B cell (primary cell): Measurements from ENCODE around the gene ZFYVE9. TPM values are rescaled to one million over a fixed set of nuclear protein-coding genes. Genes with fewer than 3 reads are reported as not detected.

Experiments
- ATAC-seq: fragments of 200-7000 bp; cut with Tn5 transposase; one replicate; pipeline ENCODE4 v1.10.0; 2021; ENCODE audit warnings: low read depth, mild to moderate bottlenecking, moderate number of reproducible peaks, moderate library complexity
- CTCF ChIA-PET: fragments of 350-600 bp; sonication (Branson Sonifier 250); formaldehyde crosslinking; loops from one replicate; lab custom pipeline; 2021; ENCODE audit warnings: antibody characterized with exemption, inconsistent platforms; lab: Charles Lee
- POLR2A ChIA-PET: fragments of 350-600 bp; sonication (Branson Sonifier 250); formaldehyde crosslinking; loops from one replicate; lab custom pipeline; 2021; ENCODE audit warnings: antibody characterized with exemption; lab: Charles Lee
- DNase-seq: peaks from one replicate; pipeline ENCODE4 v3.0.0; 2013
- H2AFZ ChIP-seq: 2 replicates; pipeline ENCODE4 v1.6.1; 2012; ENCODE audit warnings: mild to moderate bottlenecking, low read depth, low read length; ENCODE audit not compliant: insufficient read depth, poor library complexity, severe bottlenecking
- H3K27ac ChIP-seq, 2 donors: 1 replicate in 1 of 2; 2 replicates in 1 of 2; pipeline ENCODE4 v1.5.1; 2012 to 2013; ENCODE audit warnings: low read length in 2 of 2, mild to moderate bottlenecking in 2 of 2, moderate library complexity in 1 of 2
- H3K27me3 ChIP-seq, 4 experiments: fragments of 200-600 bp in 1 of 4; sonication (generic) in 1 of 4; replicated peaks in 1 of 4; 1 replicate in 2 of 4; 2 replicates in 2 of 4; pipeline versions ENCODE4 v1.6.1 to v1.7.0; 2013 to 2016; ENCODE audit warnings: low read length in 3 of 4, mild to moderate bottlenecking in 2 of 4, mixed read lengths in 1 of 4, moderate library complexity in 1 of 4; ENCODE audit not compliant: insufficient read depth in 4 of 4, control insufficient read depth in 3 of 4; ENCODE audit errors: control extremely low read depth in 1 of 4
- H3K36me3 ChIP-seq, 2 experiments: replicated peaks in 1 of 2; 1 replicate in 1 of 2; 2 replicates in 1 of 2; pipeline versions ENCODE4 v1.6.1 to v1.7.1; 2013; ENCODE audit warnings: low read length in 1 of 2; ENCODE audit not compliant: insufficient read depth in 2 of 2, control insufficient read depth in 1 of 2; ENCODE audit errors: control extremely low read depth in 1 of 2, extremely low read depth in 1 of 2
- H3K4me1 ChIP-seq, 2 donors: fragments of 200-600 bp in 1 of 2; sonication (generic) in 1 of 2; 1 replicate in 1 of 2; 2 replicates in 1 of 2; pipeline versions ENCODE4 v1.5.1 to v1.6.1; 2013 to 2017; ENCODE audit warnings: low read length in 2 of 2; ENCODE audit not compliant: control insufficient read depth in 2 of 2, insufficient read depth in 2 of 2
- H3K4me2 ChIP-seq: replicated peaks from 2 replicates; pipeline ENCODE3; 2012; ENCODE audit warnings: mild to moderate bottlenecking, low read depth, low read length; ENCODE audit not compliant: poor library complexity, severe bottlenecking
- H3K4me3 ChIP-seq, 5 experiments: fragments of 200-600 bp in 1 of 5; sonication (generic) in 1 of 5; 1 replicate in 3 of 5; 2 replicates in 2 of 5; pipeline versions ENCODE4 v1.5.1 to v1.7.0; 2011 to 2016; ENCODE audit warnings: low read length in 4 of 5, mild to moderate bottlenecking in 4 of 5, low read depth in 2 of 5, control low read depth in 1 of 5, moderate library complexity in 1 of 5; ENCODE audit not compliant: insufficient read depth in 1 of 5; ENCODE audit errors: control extremely low read depth in 1 of 5, extremely low read depth in 1 of 5
- H3K79me2 ChIP-seq: fragments of 200-600 bp; sonication (generic); one replicate; pipeline ENCODE4 v1.6.0; 2016; ENCODE audit warnings: low read length; ENCODE audit not compliant: control insufficient read depth, insufficient read depth
- H3K9ac ChIP-seq: fragments of 200-600 bp; sonication (generic); 2 replicates; pipeline ENCODE4 v1.6.1; 2017; ENCODE audit warnings: mild to moderate bottlenecking, low read length, moderate library complexity
- H3K9me3 ChIP-seq, 3 donors: one replicate each; pipeline versions ENCODE4 v1.6.1 to v1.7.1; 2013; ENCODE audit warnings: low read length in 2 of 3; ENCODE audit not compliant: control insufficient read depth in 2 of 3, insufficient read depth in 1 of 3; ENCODE audit errors: control extremely low read depth in 1 of 3
- H4K20me1 ChIP-seq: 2 replicates; pipeline ENCODE4 v1.6.0; 2012; ENCODE audit warnings: mild to moderate bottlenecking, low read length; ENCODE audit not compliant: insufficient read depth, control insufficient read depth, poor library complexity, severe bottlenecking
- H3K27ac Mint-ChIP-seq: one replicate; pipeline ENCODE4 v1.8.0; 2021; ENCODE audit warnings: mixed read lengths
- H3K27me3 Mint-ChIP-seq: one replicate; pipeline ENCODE4 v1.8.0; 2021; ENCODE audit warnings: mixed read lengths
- H3K4me1 Mint-ChIP-seq: one replicate; pipeline ENCODE4 v1.8.0; 2021; ENCODE audit warnings: mixed read lengths
- H3K4me3 Mint-ChIP-seq: one replicate; pipeline ENCODE4 v1.8.0; 2021; ENCODE audit warnings: mixed read lengths
- H3K9me3 Mint-ChIP-seq: one replicate; pipeline ENCODE4 v1.8.0; 2022; ENCODE audit warnings: mixed read lengths; ENCODE audit not compliant: insufficient read depth
- CTCF ChIP-seq: fragments of 200-600 bp; IDR thresholded peaks from one replicate; pipeline ENCODE4 v1.8.0; 2022; ENCODE audit warnings: antibody characterized with exemption, mild to moderate bottlenecking
- EZH2 ChIP-seq: IDR thresholded peaks from 2 replicates; pipeline ENCODE4 v1.6.1; 2012; ENCODE audit warnings: borderline replicate concordance, low read depth, mild to moderate bottlenecking, moderate library complexity, low read length; ENCODE audit not compliant: insufficient read depth, poor library complexity, severe bottlenecking
- intact Hi-C: fragments of 100-400 bp; cut with micrococcal nuclease; formaldehyde crosslinking; loops from one replicate; pipeline ENCODE4 v1.10.0; 2022
- polyA plus RNA-seq: library from polyadenylated mRNA; depleted of rRNA; stranded (reverse); fragments of >200 nt; gene quantifications from 2 replicates; pipeline ENCODE4 v1.2.3, GENCODE V29; 2012
- total RNA-seq, 2 donors: library from RNA; stranded (reverse); fragments of 120-200 nt in 1 of 2; gene quantifications; 1 replicate in 1 of 2; 2 replicates in 1 of 2; pipeline versions ENCODE4 v1.2.3 to v1.2.4, GENCODE V29; 2013 to 2022

The ZFYVE9 gene
- total and polyA plus RNA-seq, 2 donors (not counting 1 experiment from before 2014, with no cell fraction given): 0.16 to 3.3 TPM

- no peaks in the 10 kb centered on the region for H3K9me3 Mint-ChIP-seq
- TF ChIP-seq CTCF (no peak), EZH2 (no peak)
- ATAC-seq (no peak), DNase-seq (no peak)
- Histone ChIP-seq H3K4me3 (no peak overlapping the region), H3K36me3 (no peaks in the 10 kb centered on the region), H3K4me1 (no peaks in the 10 kb centered on the region), H3K79me2 (no peaks in the 10 kb centered on the region), H3K9me3 (no peaks in the 10 kb centered on the region), H3K9ac (no peak overlapping the region), H3K27ac (no peak overlapping the region), H4K20me1 (no peaks in the 10 kb centered on the region), H2AFZ (no peak overlapping the region), H3K27me3 (no peaks in the 10 kb centered on the region), H3K4me2 (no peak overlapping the region)
- intact Hi-C loops: no loop called here
- ChIA-PET CTCF (no interaction called here), POLR2A (no interaction called here)
- H3K27me3 Mint-ChIP-seq: no peaks in the 10 kb centered on the region
- no peaks in the 10 kb centered on the region for H3K4me1 Mint-ChIP-seq
- H3K4me3 Mint-ChIP-seq: no peak overlapping the region
- H3K27ac Mint-ChIP-seq: no peak overlapping the region
These were observed 11.1 kb downstream of the ZFYVE9 start for GRCh38 chr1:52153010-52153409.

- Histone ChIP-seq H3K4me3 (no peak overlapping the region), H3K79me2 (no peaks in the 10 kb centered on the region), H4K20me1 (no peaks in the 10 kb centered on the region), H3K4me1 (no peaks in the 10 kb centered on the region), H3K36me3 (no peaks in the 10 kb centered on the region), H3K4me2 (no peak overlapping the region), H3K27me3 (peaks cover 0 to 5% (median 0%) of the 10 kb centered on the region in 4 experiments), H3K9me3 (no peaks in the 10 kb centered on the region), H3K27ac (no peak overlapping the region), H2AFZ (no peak overlapping the region), H3K9ac (no peak overlapping the region)
- TF ChIP-seq EZH2: no peak
- no peak for TF ChIP-seq CTCF
- Mint-ChIP-seq H3K9me3 (no peaks in the 10 kb centered on the region), H3K27ac (no peak overlapping the region), H3K4me1 (no peaks in the 10 kb centered on the region), H3K27me3 (no peaks in the 10 kb centered on the region), H3K4me3 (no peak overlapping the region)
- CTCF ChIA-PET: interaction anchor here (0.5 kb wide), 1 partner anchor 532 kb away, joined by 3 read pairs; no protein-coding TSS in a partner anchor
- ATAC-seq (no peak), DNase-seq (no peak)
- POLR2A ChIA-PET: no interaction called here
- intact Hi-C loops: no loop called here
These were observed 12.0 kb downstream of the ZFYVE9 start for GRCh38 chr1:52153898-52154297.
